ENCODE data around the gene SCUBE1. TPM values are rescaled to one million over a fixed set of nuclear protein-coding genes. Genes with fewer than 3 reads are reported as not detected.

The SCUBE1 gene
- 1 to 10 TPM in 2 of 4 donors, under 1 TPM in 2; 0.78 to 3.5 (median 0.95) TPM for total RNA-seq

- peaks cover 8% of the 10 kb centered on the region for H3K27me3 ChIP-seq
- H3K27ac ChIP-seq, result no peak within 1 kb of the TSS
- intact Hi-C loops (cut with DNase I), result no loop called here
- H3K4me3 ChIP-seq (replicated peaks in 1 of 3), result peak within 1 kb of the TSS in 1 of 3 donors; percentile 27
- DNase-seq, result peak; percentile 63 to 64
- no peak for TF ChIP-seq CTCF (IDR thresholded peaks at IDR 0.05)
- TF ChIP-seq POLR2A (IDR thresholded peaks at IDR 0.05), result no peak
- H3K4me1 ChIP-seq, result peaks cover 3 to 24% of the 10 kb centered on the region in 2 donors
- WGBS, 2 donors, result no CpG with 5 or more reads among the region's 56 CpGs
- H3K36me3 ChIP-seq, result no peaks in the 10 kb centered on the region
- no peaks in the 10 kb centered on the region for H3K9me3 ChIP-seq
Observed at GRCh38 chr22:43343262-43343669, at the start of gene SCUBE1. Gene SCUBE1 (minus strand): TSS chr22:43343372. CDS start chr22:43343261, 111 bp downstream.

- no peak overlapping the region for H3K27ac ChIP-seq
- H3K4me1 ChIP-seq, result no peaks in the 10 kb centered on the region
- no peak overlapping the region for H3K4me3 ChIP-seq (replicated peaks in 1 of 3)
- intact Hi-C loops (cut with DNase I), result no loop called here
- DNase-seq, result no peak
- no peaks in the 10 kb centered on the region for H3K36me3 ChIP-seq
- TF ChIP-seq POLR2A (IDR thresholded peaks at IDR 0.05) (no peak), CTCF (IDR thresholded peaks at IDR 0.05) (no peak)
- H3K27me3 ChIP-seq, result no peaks in the 10 kb centered on the region
- 90 to 91% methylated on average over 9 of the region's 9 CpGs for WGBS, 2 donors
- H3K9me3 ChIP-seq, result no peaks in the 10 kb centered on the region
Observed at GRCh38 chr22:43392385-43392989, 49.3 kb upstream of the SCUBE1 start.

- H3K4me1 ChIP-seq, result no peaks in the 10 kb centered on the region
- H3K27me3 ChIP-seq, result no peaks in the 10 kb centered on the region
- no peak overlapping the region for H3K4me3 ChIP-seq (replicated peaks in 1 of 3)
- WGBS, 2 donors, result 75 to 81% methylated on average over 3 of the region's 3 CpGs
- no peaks in the 10 kb centered on the region for H3K36me3 ChIP-seq
- no peaks in the 10 kb centered on the region for H3K9me3 ChIP-seq
- TF ChIP-seq POLR2A (IDR thresholded peaks at IDR 0.05) (no peak), CTCF (IDR thresholded peaks at IDR 0.05) (no peak)
- no peak overlapping the region for H3K27ac ChIP-seq
- DNase-seq, result no peak
- intact Hi-C loops (cut with DNase I), result no loop called here
Observed at GRCh38 chr22:43391306-43391705, 48.1 kb upstream of the SCUBE1 start.

- Histone ChIP-seq H3K36me3 (no peaks in the 10 kb centered on the region), H3K4me1 (no peaks in the 10 kb centered on the region), H3K27me3 (no peaks in the 10 kb centered on the region), H3K4me3 (replicated peaks in 1 of 3) (no peak overlapping the region), H3K27ac (no peak overlapping the region), H3K9me3 (no peaks in the 10 kb centered on the region)
- intact Hi-C loops (cut with DNase I), result no loop called here
- TF ChIP-seq POLR2A (IDR thresholded peaks at IDR 0.05) (no peak), CTCF (IDR thresholded peaks at IDR 0.05) (no peak)
- 59 to 77% methylated on average over 2 to 4 of the region's 4 CpGs for WGBS, 2 donors
- no peak for DNase-seq
Observed at GRCh38 chr22:43390872-43391271, 47.7 kb upstream of the SCUBE1 start.

GRCh38 chr22:43390166-43390565 lies 47.0 kb upstream of the SCUBE1 start:
- Histone ChIP-seq H3K4me1 (no peaks in the 10 kb centered on the region), H3K27ac (no peak overlapping the region), H3K36me3 (no peaks in the 10 kb centered on the region), H3K9me3 (no peaks in the 10 kb centered on the region), H3K4me3 (replicated peaks in 1 of 3) (no peak overlapping the region), H3K27me3 (no peaks in the 10 kb centered on the region)
- WGBS, 2 donors, result 90 to 91% methylated on average over 3 of the region's 3 CpGs
- intact Hi-C loops (cut with DNase I), result no loop called here
- no peak for DNase-seq
- TF ChIP-seq CTCF (IDR thresholded peaks at IDR 0.05), result no peak

Data from thyroid gland (tissue), 4 donors.